H1 (cell line): ENCODE data around the gene MICA. TPM values are rescaled to one million over a fixed set of nuclear protein-coding genes. Genes with fewer than 3 reads are reported as not detected.

ENCODE experiments used
- CTCF ChIA-PET: fragments of 300-600 bp; sonication (Branson Sonifier 250); formaldehyde crosslinking; loops from one replicate; lab custom pipeline; 2021; ENCODE audit not compliant: partially characterized antibody; lab: Charles Lee
- POLR2A ChIA-PET: fragments of 300-600 bp; sonication (Branson Sonifier 250); formaldehyde crosslinking; loops from one replicate; lab custom pipeline; 2021; ENCODE audit warnings: inconsistent platforms; ENCODE audit not compliant: partially characterized antibody; lab: Charles Lee
- DNase-seq, 2 experiments: peaks; one replicate each; pipeline versions ENCODE4 v3.0.0 to v3.0.0-alpha.2; 2010 to 2022; ENCODE audit warnings: low spot score in 2 of 2, low read depth in 1 of 2, mixed read lengths in 1 of 2
- FAIRE-seq: peaks from 2 replicates; lab custom pipeline; 2011; peaks lifted over from hg19 to GRCh38; lab: Jason Lieb, UNC
- H2AFZ ChIP-seq: 2 replicates; pipeline ENCODE4 v1.8.1; 2012; ENCODE audit warnings: low read length, inconsistent platforms
- H2AK5ac ChIP-seq: 2 replicates; pipeline ENCODE4 v1.6.1; 2013; ENCODE audit warnings: low read depth, low read length
- H2BK120ac ChIP-seq: replicated peaks from 2 replicates; pipeline ENCODE3; 2013; ENCODE audit warnings: low read depth, low read length, inconsistent platforms
- H2BK12ac ChIP-seq: 2 replicates; pipeline ENCODE4 v1.6.1; 2013; ENCODE audit warnings: low read depth, low read length
- H2BK15ac ChIP-seq: 2 replicates; pipeline ENCODE4 v1.6.1; 2013; ENCODE audit warnings: low read length
- H2BK20ac ChIP-seq: 2 replicates; pipeline ENCODE4 v1.6.1; 2013; ENCODE audit warnings: low read length
- H2BK5ac ChIP-seq: 2 replicates; pipeline ENCODE4 v1.6.1; 2013; ENCODE audit warnings: low read depth, low read length
- H3K14ac ChIP-seq: 2 replicates; pipeline ENCODE4 v1.6.1; 2013; ENCODE audit warnings: inconsistent platforms; ENCODE audit not compliant: insufficient read length
- H3K18ac ChIP-seq: 2 replicates; pipeline ENCODE4 v1.6.1; 2013; ENCODE audit warnings: low read length; ENCODE audit errors: extremely low read depth
- H3K23ac ChIP-seq: 2 replicates; pipeline ENCODE4 v1.6.1; 2013; ENCODE audit warnings: inconsistent platforms; ENCODE audit not compliant: insufficient read length
- H3K23me2 ChIP-seq: 2 replicates; pipeline ENCODE4 v1.6.1; 2013; ENCODE audit warnings: low read depth, low read length
- H3K27ac ChIP-seq: 2 replicates; pipeline ENCODE4 v1.6.1; 2011; ENCODE audit warnings: low read depth, low read length, inconsistent platforms
- H3K27me3 ChIP-seq, 4 experiments: replicated peaks in 1 of 4; 1 replicate in 1 of 4; 2 replicates in 3 of 4; pipeline versions ENCODE4 v1.6.1 to v1.8.1; 2011 to 2013; ENCODE audit warnings: low read length in 3 of 4, mild to moderate bottlenecking in 3 of 4, inconsistent platforms in 2 of 4, mixed read lengths in 2 of 4, moderate library complexity in 1 of 4; ENCODE audit not compliant: control insufficient read depth in 3 of 4, insufficient read depth in 3 of 4; ENCODE audit errors: extremely low read depth in 1 of 4
- H3K36me3 ChIP-seq, 4 experiments: 2 replicates each; pipeline versions ENCODE4 v1.6.1 to v1.8.1; 2011 to 2013; ENCODE audit warnings: mild to moderate bottlenecking in 4 of 4, low read length in 3 of 4, moderate library complexity in 2 of 4, control low read depth in 1 of 4, inconsistent platforms in 1 of 4; ENCODE audit not compliant: insufficient read depth in 4 of 4, control insufficient read depth in 2 of 4
- H3K4ac ChIP-seq: replicated peaks from 2 replicates; pipeline ENCODE3; 2013; ENCODE audit warnings: low read length, low read depth, mixed read lengths, inconsistent platforms; ENCODE audit not compliant: insufficient read length
- H3K4me1 ChIP-seq, 4 experiments: replicated peaks in 1 of 4; 1 replicate in 1 of 4; 2 replicates in 3 of 4; pipeline versions ENCODE4 v1.6.1 to v1.8.1; 2011 to 2013; ENCODE audit warnings: low read length in 3 of 4, inconsistent platforms in 2 of 4, mixed read lengths in 1 of 4; ENCODE audit not compliant: insufficient read depth in 4 of 4, control insufficient read depth in 3 of 4
- H3K4me2 ChIP-seq, 2 experiments: 2 replicates each; pipeline versions ENCODE4 v1.6.1 to v1.8.1; 2011 to 2013; ENCODE audit warnings: low read depth in 2 of 2, low read length in 2 of 2, control low read depth in 1 of 2, inconsistent platforms in 1 of 2, mild to moderate bottlenecking in 1 of 2; ENCODE audit not compliant: insufficient read depth in 1 of 2
- H3K4me3 ChIP-seq, 4 experiments: fragments of 200-600, 300-600 bp in 1 of 4; sonication (generic), shearing (Covaris generic), sonication (Bioruptor Twin) in 1 of 4; 2 replicates each; pipeline versions ENCODE4 v1.5.1 to v1.8.1; 2011 to 2016; ENCODE audit warnings: low read length in 4 of 4, low read depth in 3 of 4, control low read depth in 2 of 4, inconsistent platforms in 2 of 4, mild to moderate bottlenecking in 2 of 4, mixed read lengths in 1 of 4, moderate library complexity in 1 of 4; ENCODE audit not compliant: insufficient read depth in 2 of 4; ENCODE audit errors: extremely low read depth in 1 of 4
- H3K56ac ChIP-seq: replicated peaks from 2 replicates; pipeline ENCODE3; 2013; ENCODE audit warnings: low read depth, mild to moderate bottlenecking, mixed read lengths, low read length, inconsistent platforms; ENCODE audit not compliant: insufficient read length
- H3K79me1 ChIP-seq: 2 replicates; pipeline ENCODE4 v1.6.1; 2013; ENCODE audit warnings: low read depth, low read length, control low read depth
- H3K79me2 ChIP-seq, 2 experiments: 2 replicates each; pipeline versions ENCODE4 v1.6.1 to v1.8.1; 2012 to 2013; ENCODE audit warnings: low read length in 2 of 2, mild to moderate bottlenecking in 2 of 2, inconsistent platforms in 1 of 2; ENCODE audit not compliant: insufficient read depth in 2 of 2, control insufficient read depth in 1 of 2
- H3K9ac ChIP-seq, 4 experiments: replicated peaks in 1 of 4; 1 replicate in 1 of 4; 2 replicates in 3 of 4; pipeline versions ENCODE4 v1.6.1 to v1.8.1; 2011 to 2013; ENCODE audit warnings: low read depth in 3 of 4, low read length in 3 of 4, control low read depth in 2 of 4, mild to moderate bottlenecking in 2 of 4, moderate library complexity in 2 of 4, inconsistent platforms in 1 of 4; ENCODE audit errors: extremely low read depth in 1 of 4
- H3K9me3 ChIP-seq, 2 experiments: 2 replicates each; pipeline versions ENCODE4 v1.6.1 to v1.8.1; 2012 to 2013; ENCODE audit warnings: mild to moderate bottlenecking in 2 of 2, moderate library complexity in 2 of 2, control low read depth in 1 of 2, inconsistent platforms in 1 of 2, low read depth in 1 of 2, low read length in 1 of 2, mixed read lengths in 1 of 2; ENCODE audit not compliant: insufficient read depth in 2 of 2
- H4K20me1 ChIP-seq, 2 experiments: replicated peaks in 1 of 2; 2 replicates each; pipeline versions ENCODE3 to v1.8.1; 2011 to 2013; ENCODE audit warnings: inconsistent platforms in 2 of 2, low read length in 2 of 2, mild to moderate bottlenecking in 1 of 2; ENCODE audit not compliant: insufficient read depth in 2 of 2, control insufficient read depth in 1 of 2
- H4K5ac ChIP-seq: 2 replicates; pipeline ENCODE4 v1.6.1; 2013; ENCODE audit warnings: low read length, low read depth, mixed read lengths, inconsistent platforms; ENCODE audit not compliant: insufficient read length
- H4K8ac ChIP-seq: 2 replicates; pipeline ENCODE4 v1.8.0; 2013; ENCODE audit warnings: mild to moderate bottlenecking, moderate library complexity, low read length, inconsistent platforms; ENCODE audit not compliant: insufficient read depth; ENCODE audit errors: extremely low read depth
- H4K91ac ChIP-seq: replicated peaks from 2 replicates; pipeline ENCODE3; 2013; ENCODE audit warnings: low read length, mixed read lengths, inconsistent platforms; ENCODE audit not compliant: insufficient read length
- BACH1 ChIP-seq: IDR thresholded peaks from 2 replicates; pipeline ENCODE4 v1.6.1; 2012; ENCODE audit warnings: low read length, improper control_type of control experiment
- BRCA1 ChIP-seq: IDR thresholded peaks from 2 replicates; pipeline ENCODE4 v1.6.1; 2012; ENCODE audit warnings: low read depth, low read length, improper control_type of control experiment
- CBX5 ChIP-seq: fragments of 300-800, 300-1000 bp; sonication (generic); IDR thresholded peaks from 2 replicates; pipeline ENCODE4 v1.7.1; 2016; ENCODE audit warnings: antibody characterized with exemption, low read length, low read depth
- CBX8 ChIP-seq: fragments of 300-800, 300-1000 bp; sonication (generic); IDR thresholded peaks from 2 replicates; pipeline ENCODE4 v1.7.1; 2016; ENCODE audit warnings: low read depth, low read length, borderline replicate concordance
- CHD1 ChIP-seq: IDR thresholded peaks from 2 replicates; pipeline ENCODE4 v1.6.1; 2012; ENCODE audit warnings: low read depth, low read length, improper control_type of control experiment
- CREB1 ChIP-seq: IDR thresholded peaks from 2 replicates; pipeline ENCODE4 v1.6.1; 2012; ENCODE audit warnings: inconsistent platforms
- CTBP2 ChIP-seq: IDR thresholded peaks from 2 replicates; pipeline ENCODE4 v1.7.0; 2011; ENCODE audit warnings: borderline replicate concordance, mild to moderate bottlenecking, moderate library complexity, mixed read lengths, low read length; ENCODE audit not compliant: insufficient read depth, insufficient read length
- CTCF ChIP-seq, 3 experiments: IDR thresholded peaks; 1 replicate in 2 of 3; 2 replicates in 1 of 3; pipeline versions ENCODE4 v1.5.1 to v1.6.1; 2011; ENCODE audit warnings: low read length in 3 of 3, mild to moderate bottlenecking in 3 of 3, inconsistent platforms in 2 of 3, low read depth in 1 of 3, moderate library complexity in 1 of 3; ENCODE audit not compliant: insufficient read depth in 1 of 3; ENCODE audit errors: control extremely low read depth in 1 of 3
- HDAC6 ChIP-seq: IDR thresholded peaks from one replicate; pipeline ENCODE4 v1.7.1; 2012; ENCODE audit warnings: low read depth, mild to moderate bottlenecking, inconsistent platforms, low read length, moderate library complexity
- SIN3A ChIP-seq, 2 experiments: IDR thresholded peaks in 1 of 2; conservative IDR thresholded peaks in 1 of 2; 2 replicates each; pipeline ENCODE4 v1.6.1; 2011 to 2012; ENCODE audit warnings: low read length in 2 of 2, improper control_type of control experiment in 1 of 2, low read depth in 1 of 2, mild to moderate bottlenecking in 1 of 2
- SIX5 ChIP-seq: IDR thresholded peaks from 2 replicates; pipeline ENCODE4 v1.6.1; 2011; ENCODE audit warnings: mild to moderate bottlenecking, low read depth, low read length
- SP4 ChIP-seq: IDR thresholded peaks from 2 replicates; pipeline ENCODE4 v1.6.1; 2012; ENCODE audit warnings: low read length, inconsistent platforms
- WGBS, 2 experiments: shearing (Covaris generic) in 1 of 2; methylation state at CpG; one replicate each; pipeline versions ENCODE4 v1.1.6 to v1.1.7; 2013 to 2015; ENCODE audit warnings: low lambda C conversion rate in 2 of 2, mixed read lengths in 2 of 2, inconsistent platforms in 1 of 2, low coverage in 1 of 2, missing lambda C conversion rate in 1 of 2; ENCODE audit not compliant: insufficient replicate concordance in 2 of 2, insufficient coverage in 1 of 2, insufficient read length in 1 of 2; ENCODE audit errors: extremely low coverage in 1 of 2, missing lambda C conversion rate in 1 of 2; 5-methylcytosine and 5-hydroxymethylcytosine counted together
- polyA plus RNA-seq, 7 experiments: library from polyadenylated mRNA; depleted of rRNA in 3 of 7; stranded (reverse) in 5 of 7; unstranded in 2 of 7; fragments of >200 nt in 5 of 7; fragments of 200-250 nt in 2 of 7; gene quantifications; 1 replicate in 5 of 7; 2 replicates in 1 of 7; 4 replicates in 1 of 7; pipeline versions ENCODE4 v1.2.1 to v1.2.3, GENCODE V29; 2011 to 2013; ENCODE audit warnings: missing spikeins in 2 of 7, mixed read lengths in 2 of 7
- total RNA-seq: library from RNA; stranded (reverse); fragmentation: NEBNext Ultra II Directional; extraction: Animal tissue kit (Norgen Biotek cat#: 25700); gene quantifications from 2 replicates; pipeline ENCODE4 v1.2.1, GENCODE V29; 2021

MICA gene
- total and polyA plus RNA-seq, 2 of the 8 experiments (the other 6 are each of a cell fraction or from before 2014, with no cell fraction given): 12.5 to 16.3 TPM

DNA sequence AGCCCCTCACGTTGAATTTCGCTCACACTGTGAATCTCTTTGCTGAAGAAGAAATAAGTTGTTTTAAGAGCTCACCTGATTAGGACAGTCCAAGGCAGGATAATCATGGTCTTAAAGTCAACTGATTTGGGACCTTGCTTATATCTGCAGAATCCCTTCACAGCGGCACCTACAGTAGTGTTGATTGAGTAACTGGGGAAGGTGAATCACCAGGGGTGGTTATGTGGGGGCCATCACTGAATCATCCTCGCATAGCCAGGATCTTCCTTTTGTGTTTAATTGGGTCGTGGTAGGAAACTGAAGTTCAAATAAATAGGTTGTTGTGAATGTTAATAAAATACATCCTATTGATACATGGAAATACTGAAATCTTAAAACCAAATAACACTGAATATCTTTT lies 20.2 kb upstream of the MICA start:
- peaks cover 0 to 6% (median 0%) of the 10 kb centered on the region in 4 experiments; a peak in 1 of 7 replicates for H3K4me1 ChIP-seq
- no peaks in the 10 kb centered on the region for H3K23me2 ChIP-seq
- H4K91ac ChIP-seq: no peak overlapping the region
- H4K5ac ChIP-seq: no peak overlapping the region
- H4K8ac ChIP-seq: no peak overlapping the region
- H3K9me3 ChIP-seq: no peaks in the 10 kb centered on the region
- ChIA-PET CTCF (interaction anchor here (0.7 to 1.2 kb wide), 3 partner anchors 10 to 189 kb away, joined by 3 read pairs; no protein-coding TSS in a partner anchor), POLR2A (no interaction called here)
- no peak overlapping the region for H3K9ac ChIP-seq
- H3K4me2 ChIP-seq: no peak overlapping the region
- H2AK5ac ChIP-seq: no peak overlapping the region
- DNase-seq (no peak), FAIRE-seq (no peak)
- H3K4me3 ChIP-seq: no peak overlapping the region
- H3K27me3 ChIP-seq: no peaks in the 10 kb centered on the region
- peaks cover 0 to 2% of the 10 kb centered on the region in 2 experiments for H4K20me1 ChIP-seq
- H2BK5ac ChIP-seq: no peak overlapping the region
- no peak overlapping the region for H3K4ac ChIP-seq
- 71% methylated on average over 5 of the region's 5 CpGs; no CpG with 5 or more reads in 1 of the 2 experiments for WGBS, 2 experiments
- no peak overlapping the region for H3K23ac ChIP-seq
- no peaks in the 10 kb centered on the region for H3K79me1 ChIP-seq
- no peaks in the 10 kb centered on the region for H3K36me3 ChIP-seq
- no peak overlapping the region for H2BK12ac ChIP-seq
- H2AFZ ChIP-seq: no peak overlapping the region
- H2BK120ac ChIP-seq: no peak overlapping the region
- H3K18ac ChIP-seq: no peak overlapping the region
- H2BK15ac ChIP-seq: no peak overlapping the region
- H3K56ac ChIP-seq: no peak overlapping the region
- H3K14ac ChIP-seq: no peak overlapping the region
- no peak overlapping the region for H3K27ac ChIP-seq
- no peaks in the 10 kb centered on the region for H3K79me2 ChIP-seq
- no peak overlapping the region for H2BK20ac ChIP-seq
- TF ChIP-seq CREB1 (no peak), SP4 (no peak), HDAC6 (no peak), BRCA1 (no peak), BACH1 (no peak), SIN3A (conservative IDR thresholded peaks at IDR 0.05 in 1 of 2, IDR thresholded peaks at IDR 0.05 in 1 of 2; ENCODE audit: low read depth in 1 of 2, low read length in 2 of 2) (no peak), CBX5 (no peak), CTBP2 (no peak), CBX8 (no peak), CTCF (IDR thresholded peaks at IDR 0.05; ENCODE audit: control extremely low read depth in 1 of 3, insufficient read depth in 1 of 3, low read depth in 1 of 3, low read length in 3 of 3) (no peak), CHD1 (no peak), SIX5 (no peak)
